Measurements from ENCODE around the gene ADGRG6. TPM values are rescaled to one million over a fixed set of nuclear protein-coding genes. Genes with fewer than 3 reads are reported as not detected.

Gene ADGRG6
- total and polyA plus RNA-seq, 2 of the 8 experiments (the other 6 are each of a cell fraction or from before 2014, with no cell fraction given), result 1.1 to 6.2 TPM

- H4K5ac ChIP-seq (ENCODE audit: insufficient read length, low read depth, low read length), result no peak overlapping the region
- H3K4ac ChIP-seq (replicated peaks; ENCODE audit: insufficient read length, low read depth, low read length), result no peak overlapping the region
- H3K14ac ChIP-seq (ENCODE audit: insufficient read length), result no peak overlapping the region
- 86% methylated on average over 4 of the region's 4 CpGs; no CpG with 5 or more reads in 1 of the 2 experiments for WGBS, 2 experiments (ENCODE audit: extremely low coverage in 1 of 2, insufficient coverage in 1 of 2, insufficient read length in 1 of 2, insufficient replicate concordance in 2 of 2, low coverage in 1 of 2, low lambda C conversion rate in 2 of 2, missing lambda C conversion rate in 1 of 2)
- no peaks in the 10 kb centered on the region for H3K79me1 ChIP-seq (ENCODE audit: low read depth, low read length)
- H2AK5ac ChIP-seq (ENCODE audit: low read depth, low read length), result no peak overlapping the region
- no peak overlapping the region for H3K4me3 ChIP-seq (ENCODE audit: extremely low read depth in 1 of 4, insufficient read depth in 2 of 4, low read depth in 3 of 4, low read length in 4 of 4)
- DNase-seq (ENCODE audit: low read depth in 1 of 2, low spot score in 2 of 2), result no peak
- no peaks in the 10 kb centered on the region for H3K9me3 ChIP-seq (ENCODE audit: insufficient read depth in 2 of 2, low read depth in 1 of 2, low read length in 1 of 2)
- no peak overlapping the region for H4K91ac ChIP-seq (replicated peaks; ENCODE audit: insufficient read length, low read length)
- no peaks in the 10 kb centered on the region for H3K36me3 ChIP-seq (ENCODE audit: control insufficient read depth in 2 of 4, insufficient read depth in 4 of 4, low read length in 3 of 4)
- no peak overlapping the region for H3K9ac ChIP-seq (replicated peaks in 1 of 4; ENCODE audit: extremely low read depth in 1 of 4, low read depth in 3 of 4, low read length in 3 of 4)
- no peak overlapping the region for H2BK15ac ChIP-seq (ENCODE audit: low read length)
- H2AFZ ChIP-seq (ENCODE audit: low read length), result peak overlapping the region; percentile 68; the same call in 1 of the 2 replicates
- H2BK5ac ChIP-seq (ENCODE audit: low read depth, low read length), result no peak overlapping the region
- no peak overlapping the region for H3K4me2 ChIP-seq (ENCODE audit: insufficient read depth in 1 of 2, low read depth in 2 of 2, low read length in 2 of 2)
- H3K23me2 ChIP-seq (ENCODE audit: low read depth, low read length), result no peaks in the 10 kb centered on the region
- FAIRE-seq, result no peak
- no peaks in the 10 kb centered on the region for H3K79me2 ChIP-seq (ENCODE audit: control insufficient read depth in 1 of 2, insufficient read depth in 2 of 2, low read length in 2 of 2)
- H2BK12ac ChIP-seq (ENCODE audit: low read depth, low read length), result no peak overlapping the region
- POLR2A ChIA-PET (ENCODE audit: partially characterized antibody), result interaction anchor here (1.1 kb wide), 1 partner anchor 11 kb away, joined by 3 read pairs; no protein-coding TSS in a partner anchor
- H3K27me3 ChIP-seq (replicated peaks in 1 of 4; ENCODE audit: control insufficient read depth in 3 of 4, extremely low read depth in 1 of 4, insufficient read depth in 3 of 4, low read length in 3 of 4), result no peaks in the 10 kb centered on the region
- no peak overlapping the region for H4K8ac ChIP-seq (ENCODE audit: extremely low read depth, insufficient read depth, low read length)
- no peak overlapping the region for H2BK20ac ChIP-seq (ENCODE audit: low read length)
- H3K56ac ChIP-seq (replicated peaks; ENCODE audit: insufficient read length, low read depth, low read length), result no peak overlapping the region
- no peak overlapping the region for H3K18ac ChIP-seq (ENCODE audit: extremely low read depth, low read length)
- TF ChIP-seq CTBP2 (IDR thresholded peaks at IDR 0.05; ENCODE audit: borderline replicate concordance, insufficient read depth, insufficient read length, low read length), result no peak
- TF ChIP-seq POU5F1 (IDR thresholded peaks at IDR 0.05; ENCODE audit: low read depth, low read length), result no peak
- no peak for TF ChIP-seq GTF2F1 (IDR thresholded peaks at IDR 0.05; ENCODE audit: borderline replicate concordance, low read depth, low read length)
- no peak for TF ChIP-seq MAFK (IDR thresholded peaks at IDR 0.05; ENCODE audit: low read depth, low read length)
- CTCF ChIA-PET (ENCODE audit: partially characterized antibody), result interaction anchor here (0.8 kb wide), 1 partner anchor 9 kb away, joined by 3 read pairs; no protein-coding TSS in a partner anchor
- H2BK120ac ChIP-seq (replicated peaks; ENCODE audit: low read depth, low read length), result no peak overlapping the region
- no peak overlapping the region for H3K27ac ChIP-seq (ENCODE audit: low read depth, low read length)
- H3K23ac ChIP-seq (ENCODE audit: insufficient read length), result no peak overlapping the region
- H3K4me1 ChIP-seq (replicated peaks in 1 of 4; ENCODE audit: control insufficient read depth in 3 of 4, insufficient read depth in 4 of 4, low read length in 3 of 4), result peaks cover 3 to 7% (median 5%) of the 10 kb centered on the region in 4 experiments; a peak in 4 of 7 replicates
- H4K20me1 ChIP-seq (replicated peaks in 1 of 2; ENCODE audit: control insufficient read depth in 1 of 2, insufficient read depth in 2 of 2, low read length in 2 of 2), result no peaks in the 10 kb centered on the region
These were observed 96.5 kb downstream of the ADGRG6 start for GRCh38 chr6:142398353-142398752.

All from H1 (cell line).